Measurements from ENCODE around the gene TRIM48.
"Not testable (repeated sequence)": the region's sequence is repeated elsewhere in the genome, so short reads cannot be mapped to it uniquely, and the experiment has no call there.

The TRIM48 gene

GRCh38 chr11:55261855-55262254, at the start of gene TRIM48:
TSS of gene TRIM48 (plus strand) at chr11:55262155. CDS start at chr11:55262268, 113 bp downstream.
- not testable (repeated sequence) for DNase-seq (ENCODE audit: low spot score)

GRCh38 chr11:55238316-55238715, 23.6 kb upstream of the TRIM48 start:
- not testable (repeated sequence) for DNase-seq (ENCODE audit: low spot score)

- DNase-seq (ENCODE audit: low spot score), result no peak
These were observed 1.1 kb downstream of the TRIM48 start for GRCh38 chr11:55263081-55263480.
